ENCODE data around the gene PRKD3.

Gene PRKD3

DNA sequence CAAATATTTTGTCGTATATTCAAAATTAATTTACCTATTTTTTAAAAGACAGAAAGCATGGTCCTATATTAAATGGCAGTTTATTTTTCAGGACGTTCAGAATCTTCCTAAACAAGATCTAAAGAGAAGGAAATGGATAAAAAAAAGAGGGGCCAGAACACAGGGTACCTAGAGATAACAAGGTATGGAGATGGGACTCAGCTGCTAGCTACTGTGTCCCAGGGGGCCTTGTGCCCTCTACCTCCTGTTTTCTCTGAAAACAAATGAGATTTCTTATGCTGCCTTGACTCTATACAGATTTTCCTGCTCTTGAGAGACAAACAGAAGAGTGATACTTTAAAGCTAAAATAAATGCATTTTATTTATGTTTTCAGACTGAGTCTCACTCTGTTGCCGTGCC, 9.3 kb downstream of the PRKD3 start:
- TF ChIP-seq, protein P1, sequence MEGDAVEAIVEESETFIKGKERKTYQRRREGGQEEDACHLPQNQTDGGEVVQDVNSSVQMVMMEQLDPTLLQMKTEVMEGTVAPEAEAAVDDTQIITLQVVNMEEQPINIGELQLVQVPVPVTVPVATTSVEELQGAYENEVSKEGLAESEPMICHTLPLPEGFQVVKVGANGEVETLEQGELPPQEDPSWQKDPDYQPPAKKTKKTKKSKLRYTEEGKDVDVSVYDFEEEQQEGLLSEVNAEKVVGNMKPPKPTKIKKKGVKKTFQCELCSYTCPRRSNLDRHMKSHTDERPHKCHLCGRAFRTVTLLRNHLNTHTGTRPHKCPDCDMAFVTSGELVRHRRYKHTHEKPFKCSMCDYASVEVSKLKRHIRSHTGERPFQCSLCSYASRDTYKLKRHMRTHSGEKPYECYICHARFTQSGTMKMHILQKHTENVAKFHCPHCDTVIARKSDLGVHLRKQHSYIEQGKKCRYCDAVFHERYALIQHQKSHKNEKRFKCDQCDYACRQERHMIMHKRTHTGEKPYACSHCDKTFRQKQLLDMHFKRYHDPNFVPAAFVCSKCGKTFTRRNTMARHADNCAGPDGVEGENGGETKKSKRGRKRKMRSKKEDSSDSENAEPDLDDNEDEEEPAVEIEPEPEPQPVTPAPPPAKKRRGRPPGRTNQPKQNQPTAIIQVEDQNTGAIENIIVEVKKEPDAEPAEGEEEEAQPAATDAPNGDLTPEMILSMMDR (IDR thresholded peaks at IDR 0.05; ENCODE audit: low read depth, low read length) = no peak
- no peak for DNase-seq (ENCODE audit: extremely low read depth, low read depth)

DNA sequence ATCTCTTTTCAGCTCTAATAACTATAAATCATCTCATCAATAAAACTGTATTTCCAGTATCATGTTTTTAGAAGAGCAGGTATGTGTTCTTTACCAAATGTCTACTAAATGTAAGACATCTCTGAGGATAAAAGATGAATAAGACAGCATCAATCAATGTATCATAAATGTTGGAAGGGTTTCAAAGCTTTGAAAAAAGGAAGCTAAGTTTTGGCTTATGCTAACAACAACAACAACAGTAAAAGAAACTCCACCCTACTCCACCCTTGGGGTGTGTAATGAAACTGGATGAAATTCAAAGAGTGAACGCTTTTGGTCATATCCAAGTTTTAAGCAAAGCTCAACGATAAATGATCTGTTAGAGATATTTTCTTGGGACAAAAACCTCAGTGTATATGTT, 17.1 kb downstream of the PRKD3 start:
- DNase-seq (ENCODE audit: extremely low read depth, low read depth) = no peak
- TF ChIP-seq, protein P1 (IDR thresholded peaks at IDR 0.05; ENCODE audit: low read depth, low read length) = no peak

DNA sequence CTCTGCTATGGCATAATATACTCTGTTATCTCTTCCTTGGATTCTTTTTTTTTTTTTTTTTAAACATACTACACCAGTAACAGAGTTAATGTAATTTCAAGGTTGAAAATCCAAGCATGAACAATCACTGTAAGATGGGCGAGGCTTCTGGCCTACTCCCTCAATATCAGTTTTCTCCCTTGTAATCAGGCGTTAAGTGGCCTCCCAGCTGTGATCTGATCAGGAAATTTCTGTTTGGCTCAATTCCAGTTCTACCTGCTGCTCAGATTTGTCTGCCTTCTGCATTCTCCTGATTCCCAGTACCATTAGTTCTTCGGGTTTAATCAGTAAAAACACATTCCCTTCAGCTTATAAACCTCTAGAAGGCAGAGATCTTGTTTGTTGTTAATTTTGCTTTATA, 18.6 kb downstream of the PRKD3 start:
- TF ChIP-seq, protein P1 (IDR thresholded peaks at IDR 0.05; ENCODE audit: low read depth, low read length) = no peak
- no peak for DNase-seq (ENCODE audit: extremely low read depth, low read depth)

DNA sequence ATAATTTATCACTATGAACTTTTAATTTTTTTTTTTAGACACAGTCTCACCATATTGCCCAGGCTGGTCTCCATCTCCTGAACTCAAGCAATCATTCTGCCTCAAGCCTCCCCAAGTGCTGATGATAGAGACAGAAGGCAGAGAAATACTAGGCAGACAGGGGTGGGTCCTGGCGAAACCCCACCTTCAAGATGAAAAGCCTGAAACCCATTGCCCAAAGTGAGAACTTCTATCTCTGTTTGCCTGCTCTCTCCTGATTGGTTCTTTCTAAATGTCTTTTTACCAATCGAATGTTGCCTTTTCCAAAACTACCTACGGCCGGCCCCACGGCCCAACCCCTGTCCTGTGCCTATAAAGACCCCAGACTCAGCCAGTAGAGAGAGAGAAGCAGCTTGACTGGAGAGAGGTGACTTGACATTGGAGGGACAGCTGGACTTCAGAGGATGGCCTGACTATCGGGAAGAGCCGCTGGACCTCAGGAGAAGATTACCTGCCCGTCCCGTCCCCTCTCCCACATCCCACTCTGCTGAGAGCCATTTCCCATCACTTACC, 21.9 kb downstream of the PRKD3 start:
- TF ChIP-seq, protein P1 (IDR thresholded peaks at IDR 0.05; ENCODE audit: low read depth, low read length) = no peak
- DNase-seq (ENCODE audit: extremely low read depth, low read depth) = no peak

DNA sequence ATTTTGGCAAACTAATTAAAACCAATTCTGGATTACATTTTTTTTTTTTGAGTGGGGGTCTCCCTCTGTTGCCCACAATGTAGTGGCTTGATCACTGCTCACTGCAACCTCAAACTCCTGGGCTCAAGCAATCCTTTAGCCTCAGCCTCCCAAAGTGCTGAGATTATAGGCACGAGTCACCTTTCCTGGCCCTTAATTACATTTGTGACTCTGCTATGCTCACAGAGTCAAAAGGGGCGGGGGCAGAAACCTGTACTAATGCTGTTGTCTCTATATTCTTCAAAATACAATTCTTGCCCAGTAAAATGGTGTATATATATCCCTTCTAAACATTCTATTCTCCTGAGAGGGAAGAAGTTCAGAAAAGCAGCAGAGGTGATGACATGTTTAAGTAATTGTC, 23.2 kb downstream of the PRKD3 start:
- no peak for DNase-seq (ENCODE audit: extremely low read depth, low read depth)
- TF ChIP-seq, protein P1 (IDR thresholded peaks at IDR 0.05; ENCODE audit: low read depth, low read length) = no peak

DNA sequence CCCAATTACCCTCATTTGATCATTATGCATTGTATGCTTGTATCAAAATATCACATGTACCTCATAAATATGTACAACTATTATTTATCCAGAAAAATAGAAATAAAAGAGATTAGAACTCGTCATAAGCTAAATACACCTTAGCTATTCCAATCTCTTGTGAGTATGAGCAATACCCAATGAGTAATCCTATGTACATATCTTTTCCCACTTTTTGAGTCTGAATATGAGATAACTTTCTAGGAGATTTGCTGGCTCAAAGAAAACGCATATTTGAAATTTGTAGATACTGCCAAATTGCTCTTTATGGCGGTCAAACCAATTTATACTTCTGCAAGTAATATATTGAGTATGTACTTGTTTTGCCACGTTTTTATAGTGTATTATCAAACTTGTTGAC, 24.1 kb downstream of the PRKD3 start:
- TF ChIP-seq, protein P1 (IDR thresholded peaks at IDR 0.05; ENCODE audit: low read depth, low read length) = no peak
- DNase-seq (ENCODE audit: extremely low read depth, low read depth) = no peak

DNA sequence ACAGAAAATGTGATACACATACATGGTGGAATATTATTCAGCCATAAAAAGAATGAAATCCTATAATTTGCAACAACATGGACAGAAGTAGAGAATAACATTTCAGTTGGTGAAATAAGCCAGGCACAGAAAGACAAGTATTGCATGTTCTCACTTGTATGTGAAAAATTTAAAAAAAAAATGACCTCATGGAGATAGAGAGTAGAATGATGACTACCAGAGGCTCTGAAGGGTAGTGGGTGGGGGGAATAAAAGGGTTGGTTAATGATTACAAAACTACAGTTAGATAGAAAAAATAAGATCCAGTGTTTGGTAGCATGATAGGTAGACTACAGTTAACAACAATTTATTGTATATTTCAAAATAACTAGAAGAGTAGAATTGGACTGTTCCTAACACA, 24.5 kb downstream of the PRKD3 start:
- TF ChIP-seq, protein P1 (IDR thresholded peaks at IDR 0.05; ENCODE audit: low read depth, low read length) = no peak
- no peak for DNase-seq (ENCODE audit: extremely low read depth, low read depth)
